Measurements from ENCODE around the gene CLCN2. TPM values are rescaled to one million over a fixed set of nuclear protein-coding genes. Genes with fewer than 3 reads are reported as not detected.

Gene CLCN2
- total RNA-seq, 2 experiments from 2014 or later, result 3.0 to 3.6 TPM

- CTCF ChIA-PET, result no interaction called here
- POLR2A ChIA-PET, result no interaction called here
These were observed 26.8 kb downstream of the CLCN2 start for GRCh38 chr3:184334470-184335158.

DNA sequence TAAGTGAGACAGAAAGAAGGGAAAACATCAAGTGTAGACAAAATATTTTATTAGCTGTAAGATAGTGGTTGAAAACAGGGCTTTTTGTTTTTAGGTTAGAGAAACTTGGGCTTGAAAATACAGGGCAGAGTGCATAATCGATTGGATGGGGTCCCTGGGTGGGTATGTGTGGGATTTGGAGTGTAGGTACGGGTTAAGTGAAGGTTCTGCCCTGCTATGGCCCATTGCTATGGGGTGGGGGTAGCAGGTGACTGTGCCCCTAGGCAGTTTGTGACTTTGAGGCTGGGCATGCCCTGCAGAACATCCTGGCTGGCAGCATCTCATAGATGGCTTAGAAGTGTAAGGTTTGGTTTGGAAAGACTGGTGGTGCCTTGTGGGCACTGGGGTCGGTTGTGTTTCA lies 27.7 kb downstream of the CLCN2 start:
- Mint-ChIP-seq H3K4me1 (peaks cover 51% of the 10 kb centered on the region), H3K9me3 (no peaks in the 10 kb centered on the region), H3K27me3 (no peaks in the 10 kb centered on the region), H3K4me3 (no peak overlapping the region), H3K36me3 (ENCODE audit: low read depth) (peaks cover 51% of the 10 kb centered on the region), H3K27ac (peak overlapping the region; percentile 69)
- ChIA-PET CTCF (interaction anchor here (1.3 kb wide), 1 partner anchor 13 kb away, joined by 4 read pairs; no protein-coding TSS in a partner anchor), POLR2A (no interaction called here)
- DNase-seq, result no peak

More at GRCh38 chr3:184334470-184335158, 26.8 kb downstream of the CLCN2 start:
- Mint-ChIP-seq H3K36me3 (ENCODE audit: low read depth) (peaks cover 42% of the 10 kb centered on the region), H3K27me3 (no peaks in the 10 kb centered on the region), H3K4me3 (peak overlapping the region; percentile 6), H3K4me1 (peaks cover 54% of the 10 kb centered on the region), H3K27ac (peak overlapping the region; percentile 69), H3K9me3 (no peaks in the 10 kb centered on the region)
- DNase-seq, result peak; percentile 34

DNA sequence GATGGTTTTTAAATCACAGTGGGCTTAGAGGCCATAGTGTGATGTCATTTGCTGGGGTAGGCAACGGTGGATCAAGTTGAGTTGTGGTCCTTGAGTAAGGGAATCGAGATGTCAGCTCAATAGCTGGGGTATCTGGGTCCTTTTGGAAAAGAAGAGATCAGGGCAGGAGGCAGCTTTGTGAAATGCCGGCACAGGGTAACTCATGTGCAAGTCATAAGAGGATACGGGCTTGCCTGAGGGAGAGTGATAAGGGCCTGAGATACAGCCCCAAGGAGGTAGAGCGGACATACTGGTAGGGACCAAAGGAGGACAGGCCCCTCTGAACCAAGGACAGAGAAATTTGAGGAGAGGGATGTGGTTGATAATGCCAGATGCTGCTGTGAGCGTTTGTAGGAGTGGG lies 28.2 kb downstream of the CLCN2 start:
- peak overlapping the region; percentile 69 for H3K27ac Mint-ChIP-seq
- H3K9me3 Mint-ChIP-seq, result no peaks in the 10 kb centered on the region
- no peak for DNase-seq
- H3K36me3 Mint-ChIP-seq (ENCODE audit: low read depth), result peaks cover 56% of the 10 kb centered on the region
- no peak overlapping the region for H3K4me3 Mint-ChIP-seq
- ChIA-PET POLR2A (no interaction called here), CTCF (interaction anchor here (1.3 kb wide), 1 partner anchor 13 kb away, joined by 4 read pairs; no protein-coding TSS in a partner anchor)
- H3K27me3 Mint-ChIP-seq, result no peaks in the 10 kb centered on the region
- H3K4me1 Mint-ChIP-seq, result peaks cover 49% of the 10 kb centered on the region

- Mint-ChIP-seq H3K4me3 (no peak overlapping the region), H3K9me3 (no peaks in the 10 kb centered on the region), H3K36me3 (ENCODE audit: low read depth) (peaks cover 62% of the 10 kb centered on the region), H3K4me1 (peaks cover 43% of the 10 kb centered on the region), H3K27me3 (no peaks in the 10 kb centered on the region), H3K27ac (peak overlapping the region; percentile 33)
- no peak for DNase-seq
- CTCF ChIA-PET, result interaction anchor here (1.3 kb wide), 1 partner anchor 12 kb away, joined by 4 read pairs; no protein-coding TSS in a partner anchor
- POLR2A ChIA-PET, result no interaction called here
These were observed 28.9 kb downstream of the CLCN2 start for GRCh38 chr3:184332370-184333090.

- CTCF ChIA-PET, result interaction anchor here (0.6 to 0.8 kb wide), 2 partner anchors 34 to 209 kb away, joined by 3 read pairs; no protein-coding TSS in a partner anchor
- POLR2A ChIA-PET, result no interaction called here
- DNase-seq, result no peak
- Mint-ChIP-seq H3K36me3 (ENCODE audit: low read depth) (peaks cover 90% of the 10 kb centered on the region), H3K9me3 (no peaks in the 10 kb centered on the region), H3K27me3 (no peaks in the 10 kb centered on the region), H3K4me3 (no peak overlapping the region), H3K4me1 (peaks cover 15% of the 10 kb centered on the region), H3K27ac (no peak overlapping the region)
These were observed 32.9 kb downstream of the CLCN2 start for GRCh38 chr3:184328516-184328915.

DNA sequence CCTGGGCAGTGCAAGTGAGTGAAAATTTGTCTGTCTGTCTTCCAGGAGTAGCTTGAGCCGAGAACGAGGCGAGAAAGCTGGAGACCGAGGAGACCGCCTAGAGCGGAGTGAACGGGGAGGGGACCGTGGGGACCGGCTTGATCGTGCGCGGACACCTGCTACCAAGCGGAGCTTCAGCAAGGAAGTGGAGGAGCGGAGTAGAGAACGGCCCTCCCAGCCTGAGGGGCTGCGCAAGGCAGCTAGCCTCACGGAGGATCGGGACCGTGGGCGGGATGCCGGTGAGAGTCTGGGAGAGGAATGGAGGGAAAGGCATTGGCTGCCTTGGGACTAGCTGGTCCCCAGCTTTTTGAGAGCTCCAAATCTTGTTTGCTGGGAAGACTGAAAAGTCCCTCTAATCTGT lies 34.2 kb downstream of the CLCN2 start:
- no peak overlapping the region for H3K4me3 Mint-ChIP-seq
- H3K27ac Mint-ChIP-seq, result no peak overlapping the region
- DNase-seq, result no peak
- H3K9me3 Mint-ChIP-seq, result no peaks in the 10 kb centered on the region
- ChIA-PET CTCF (interaction anchor here (1.3 to 1.8 kb wide), 3 partner anchors 10 to 15 kb away, joined by 3 to 10 read pairs (median 6); partner anchors contain the start of gene FAM131A), POLR2A (no interaction called here)
- H3K27me3 Mint-ChIP-seq, result no peaks in the 10 kb centered on the region
- peaks cover 89% of the 10 kb centered on the region for H3K36me3 Mint-ChIP-seq (ENCODE audit: low read depth)
- peaks cover 2% of the 10 kb centered on the region for H3K4me1 Mint-ChIP-seq

- no peak overlapping the region for H3K27ac Mint-ChIP-seq
- H3K36me3 Mint-ChIP-seq (ENCODE audit: low read depth), result peaks cover 86% of the 10 kb centered on the region
- POLR2A ChIA-PET, result no interaction called here
- peaks cover 4% of the 10 kb centered on the region for H3K4me1 Mint-ChIP-seq
- no peak for DNase-seq
- CTCF ChIA-PET, result interaction anchor here (0.9 to 1.8 kb wide), 3 partner anchors 10 to 38 kb away, joined by 4 to 6 read pairs (median 4); partner anchors contain the start of gene FAM131A
- H3K4me3 Mint-ChIP-seq, result no peak overlapping the region
- no peaks in the 10 kb centered on the region for H3K9me3 Mint-ChIP-seq
- H3K27me3 Mint-ChIP-seq, result no peaks in the 10 kb centered on the region
These were observed 35.6 kb downstream of the CLCN2 start for GRCh38 chr3:184325715-184326369.

DNA sequence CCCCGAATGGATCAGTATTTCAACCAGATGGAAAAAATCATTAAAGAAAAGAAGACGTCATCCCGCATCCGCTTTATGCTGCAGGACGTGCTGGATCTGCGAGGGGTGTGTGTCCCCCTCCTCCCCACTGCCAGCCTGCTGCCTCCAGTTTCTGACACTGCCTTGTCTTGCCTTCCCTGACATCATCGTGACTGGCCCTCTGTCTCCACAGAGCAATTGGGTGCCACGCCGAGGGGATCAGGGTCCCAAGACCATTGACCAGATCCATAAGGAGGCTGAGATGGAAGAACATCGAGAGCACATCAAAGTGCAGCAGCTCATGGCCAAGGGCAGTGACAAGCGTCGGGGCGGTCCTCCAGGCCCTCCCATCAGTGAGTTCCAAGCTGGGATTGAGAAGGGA lies 36.1 kb downstream of the CLCN2 start:
- H3K27ac Mint-ChIP-seq, result peak overlapping the region; percentile 51
- peaks cover 6% of the 10 kb centered on the region for H3K4me1 Mint-ChIP-seq
- POLR2A ChIA-PET, result no interaction called here

GRCh38 chr3:184323696-184324095 lies 37.7 kb downstream of the CLCN2 start:
- Mint-ChIP-seq H3K4me3 (no peak overlapping the region), H3K36me3 (ENCODE audit: low read depth) (peaks cover 80% of the 10 kb centered on the region), H3K4me1 (peaks cover 15% of the 10 kb centered on the region), H3K27me3 (no peaks in the 10 kb centered on the region), H3K9me3 (no peaks in the 10 kb centered on the region), H3K27ac (no peak overlapping the region)
- ChIA-PET CTCF (no interaction called here), POLR2A (no interaction called here)
- DNase-seq, result no peak

More for the DNA sequence above, 36.1 kb downstream of the CLCN2 start:
- no peaks in the 10 kb centered on the region for H3K27me3 Mint-ChIP-seq
- peaks cover 87% of the 10 kb centered on the region for H3K36me3 Mint-ChIP-seq (ENCODE audit: low read depth)
- H3K4me3 Mint-ChIP-seq, result no peak overlapping the region
- CTCF ChIA-PET, result interaction anchor here (0.6 to 0.9 kb wide), 3 partner anchors 9 to 38 kb away, joined by 3 to 4 read pairs (median 4); no protein-coding TSS in a partner anchor
- DNase-seq, result no peak
- no peaks in the 10 kb centered on the region for H3K9me3 Mint-ChIP-seq

GRCh38 chr3:184322731-184323487 lies 38.5 kb downstream of the CLCN2 start:
- H3K9me3 Mint-ChIP-seq, result no peaks in the 10 kb centered on the region
- no peaks in the 10 kb centered on the region for H3K27me3 Mint-ChIP-seq
- H3K27ac Mint-ChIP-seq, result peak overlapping the region; percentile 64
- ChIA-PET CTCF (no interaction called here), POLR2A (no interaction called here)
- H3K36me3 Mint-ChIP-seq (ENCODE audit: low read depth), result peaks cover 76% of the 10 kb centered on the region
- no peak for DNase-seq
- peaks cover 18% of the 10 kb centered on the region for H3K4me1 Mint-ChIP-seq
- no peak overlapping the region for H3K4me3 Mint-ChIP-seq

DNA sequence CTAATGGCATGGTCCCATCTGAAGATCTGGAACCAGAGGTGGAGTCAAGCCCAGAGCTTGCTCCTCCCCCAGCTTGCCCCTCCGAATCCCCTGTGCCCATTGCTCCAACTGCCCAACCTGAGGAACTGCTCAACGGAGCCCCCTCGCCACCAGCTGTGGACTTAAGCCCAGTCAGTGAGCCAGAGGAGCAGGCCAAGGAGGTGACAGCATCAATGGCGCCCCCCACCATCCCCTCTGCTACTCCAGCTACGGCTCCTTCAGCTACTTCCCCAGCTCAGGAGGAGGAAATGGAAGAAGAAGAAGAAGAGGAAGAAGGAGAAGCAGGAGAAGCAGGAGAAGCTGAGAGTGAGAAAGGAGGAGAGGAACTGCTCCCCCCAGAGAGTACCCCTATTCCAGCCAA lies 39.7 kb downstream of the CLCN2 start:
- peaks cover 30% of the 10 kb centered on the region for H3K4me1 Mint-ChIP-seq

GRCh38 chr3:184320104-184320445 lies 41.3 kb downstream of the CLCN2 start:
- no peak for DNase-seq
- POLR2A ChIA-PET, result no interaction called here

More for the DNA sequence above, 39.7 kb downstream of the CLCN2 start:
- no peak overlapping the region for H3K27ac Mint-ChIP-seq
- H3K9me3 Mint-ChIP-seq, result no peaks in the 10 kb centered on the region
- H3K27me3 Mint-ChIP-seq, result no peaks in the 10 kb centered on the region
- H3K4me3 Mint-ChIP-seq, result no peak overlapping the region
- POLR2A ChIA-PET, result no interaction called here
- no peak for DNase-seq
- CTCF ChIA-PET, result no interaction called here
- peaks cover 76% of the 10 kb centered on the region for H3K36me3 Mint-ChIP-seq (ENCODE audit: low read depth)

More at GRCh38 chr3:184320104-184320445, 41.3 kb downstream of the CLCN2 start:
- Mint-ChIP-seq H3K27me3 (no peaks in the 10 kb centered on the region), H3K4me1 (peaks cover 39% of the 10 kb centered on the region), H3K9me3 (no peaks in the 10 kb centered on the region), H3K27ac (peak overlapping the region; percentile 9), H3K36me3 (ENCODE audit: low read depth) (peaks cover 65% of the 10 kb centered on the region), H3K4me3 (no peak overlapping the region)
- CTCF ChIA-PET, result interaction anchor here (0.6 to 1.3 kb wide), 4 partner anchors 13 to 455 kb away, joined by 4 to 5 read pairs (median 4); no protein-coding TSS in a partner anchor

Measured in activated CD4-positive, alpha-beta T cell treated with anti-CD3 and anti-CD28 coated beads, Interleukin-2, amount 10 ng/mL, durations not matched to agents 7 days and 5 days (primary cell).